SK-N-SH treated with all-trans-retinoic acid at 6 μM for 48 hours (cell line): ENCODE results near the gene ACER1.

ENCODE experiments used
- CREB5 ChIP-seq: fragments of 250-450 bp; sonication (Bioruptor Pico); IDR thresholded peaks from 2 replicates; pipeline ENCODE4 v1.5.1; 2020; ENCODE audit warnings: low read depth, mild to moderate bottlenecking, moderate library complexity
- CSRNP3 ChIP-seq: fragments of 250-450 bp; sonication (Bioruptor Pico); IDR thresholded peaks from 2 replicates; pipeline ENCODE4 v1.5.1; 2021; ENCODE audit warnings: mild to moderate bottlenecking, moderate library complexity
- GLIS3 ChIP-seq: fragments of 250-450 bp; sonication (Bioruptor Pico); IDR thresholded peaks from 2 replicates; pipeline ENCODE4 v1.5.0; 2020; ENCODE audit warnings: mild to moderate bottlenecking, moderate library complexity
- PATZ1 ChIP-seq: fragments of 250-450 bp; sonication (Bioruptor Pico); IDR thresholded peaks from 2 replicates; pipeline ENCODE4 v1.8.0; 2020; ENCODE audit warnings: mild to moderate bottlenecking, moderate library complexity, borderline replicate concordance
- POU6F1 ChIP-seq: fragments of 250-450 bp; sonication (Bioruptor Pico); IDR thresholded peaks from 2 replicates; pipeline ENCODE4 v1.8.0; 2021; ENCODE audit warnings: low read depth, mild to moderate bottlenecking, moderate library complexity, borderline replicate concordance
- PPARA ChIP-seq: fragments of 250-450 bp; sonication (Bioruptor Pico); IDR thresholded peaks from 2 replicates; pipeline ENCODE4 v1.5.0; 2020; ENCODE audit warnings: mild to moderate bottlenecking, borderline replicate concordance
- RARB ChIP-seq: fragments of 250-450 bp; sonication (Bioruptor Pico); IDR thresholded peaks from 2 replicates; pipeline ENCODE4 v1.8.0; 2021; ENCODE audit warnings: mild to moderate bottlenecking, moderate library complexity
- TCF4 ChIP-seq: fragments of 250-450 bp; sonication (Bioruptor Pico); IDR thresholded peaks from 2 replicates; pipeline ENCODE4 v1.8.0; 2021; ENCODE audit warnings: mild to moderate bottlenecking, moderate library complexity, borderline replicate concordance
- TOX ChIP-seq: fragments of 250-450 bp; sonication (Bioruptor Pico); IDR thresholded peaks from 2 replicates; pipeline ENCODE4 v1.8.0; 2021; ENCODE audit warnings: mild to moderate bottlenecking, moderate library complexity, borderline replicate concordance
- TSHZ2 ChIP-seq: fragments of 250-450 bp; sonication (Bioruptor Pico); IDR thresholded peaks from 2 replicates; pipeline ENCODE4 v1.5.0; 2020; ENCODE audit warnings: mild to moderate bottlenecking, moderate library complexity
- ZFP30 ChIP-seq: fragments of 450-650 bp; formaldehyde crosslinking; IDR thresholded peaks from 2 replicates; pipeline ENCODE4 v1.5.0; 2022; ENCODE audit warnings: mild to moderate bottlenecking, moderate library complexity
- ZNF565 ChIP-seq: fragments of 450-650 bp; formaldehyde crosslinking; conservative IDR thresholded peaks from 2 replicates; pipeline ENCODE4 v1.5.0; 2020; ENCODE audit warnings: low read depth, mild to moderate bottlenecking, moderate library complexity
- ZNF70 ChIP-seq: fragments of 450-650 bp; formaldehyde crosslinking; IDR thresholded peaks from 2 replicates; pipeline ENCODE4 v1.5.0; 2020; ENCODE audit warnings: mild to moderate bottlenecking, moderate library complexity
- ZNF8 ChIP-seq: fragments of 450-650 bp; formaldehyde crosslinking; IDR thresholded peaks from 2 replicates; pipeline ENCODE4 v1.5.0; 2020; ENCODE audit warnings: mild to moderate bottlenecking, moderate library complexity

- TF ChIP-seq ZFP30 (CRISPR knock-in tag) (no peak), PPARA (no peak), POU6F1 (CRISPR knock-in tag) (no peak), ZNF70 (no peak), TOX (no peak), CSRNP3 (no peak), CREB5 (CRISPR knock-in tag) (no peak), PATZ1 (no peak), RARB (CRISPR knock-in tag) (no peak), TSHZ2 (CRISPR knock-in tag) (no peak), TCF4 (CRISPR knock-in tag) (no peak), ZNF565 (CRISPR knock-in tag) (no peak), GLIS3 (CRISPR knock-in tag) (no peak), ZNF8 (CRISPR knock-in tag) (no peak)
These were observed 28.6 kb upstream of the ACER1 start for GRCh38 chr19:6362027-6362350.
